ENCODE results near the gene CTNNA2.

CTNNA2 gene

DNA sequence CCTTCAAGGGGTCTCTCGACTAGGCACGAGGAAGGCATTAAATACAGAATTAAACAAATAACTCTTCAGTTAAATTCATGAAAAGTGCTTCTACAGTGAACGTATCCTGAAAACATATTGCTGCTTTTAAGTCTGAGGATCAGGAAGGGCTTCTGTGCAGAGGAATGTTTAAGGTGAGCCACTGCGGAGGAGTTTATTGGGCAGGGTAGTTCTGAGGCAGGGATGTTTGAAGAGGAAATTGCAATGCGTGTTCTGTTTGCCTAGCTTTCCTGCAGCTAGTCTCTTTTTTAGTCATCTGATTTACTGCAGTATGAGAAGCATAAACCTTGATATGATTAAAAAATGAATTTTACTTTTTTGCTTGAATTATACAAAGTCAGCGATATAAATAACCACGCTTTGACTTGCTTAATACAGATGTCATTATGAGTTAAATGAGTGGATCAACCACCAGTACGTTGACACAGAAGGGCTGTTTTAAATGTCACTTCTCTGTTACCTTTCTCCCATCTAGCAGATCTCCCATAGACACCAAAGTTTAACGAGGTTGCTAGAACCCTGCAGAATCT, 98.7 kb downstream of the CTNNA2 start:
- no peak for DNase-seq (ENCODE audit: low read depth in 2 of 2, low spot score in 1 of 2)

DNA sequence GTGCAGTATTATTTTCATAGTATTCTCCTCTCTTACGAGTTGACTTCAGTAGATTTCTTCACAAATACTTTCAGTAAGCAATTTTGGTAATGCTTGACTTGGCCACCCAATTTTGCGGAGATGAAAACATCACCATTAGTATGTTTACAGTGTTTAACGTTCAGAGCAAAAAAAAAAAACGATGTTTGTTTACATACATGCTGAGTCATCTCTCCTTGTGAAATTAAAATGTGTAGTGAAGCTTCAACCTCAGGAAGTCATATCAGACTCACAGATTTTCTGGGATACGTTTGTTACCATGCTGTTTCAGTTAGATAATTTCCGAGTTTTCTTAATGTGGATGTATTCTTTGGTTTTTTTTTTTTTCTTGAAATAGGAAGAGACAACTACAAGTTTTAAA, 100.1 kb downstream of the CTNNA2 start:
- DNase-seq (ENCODE audit: low read depth in 2 of 2, low spot score in 1 of 2): no peak

DNA sequence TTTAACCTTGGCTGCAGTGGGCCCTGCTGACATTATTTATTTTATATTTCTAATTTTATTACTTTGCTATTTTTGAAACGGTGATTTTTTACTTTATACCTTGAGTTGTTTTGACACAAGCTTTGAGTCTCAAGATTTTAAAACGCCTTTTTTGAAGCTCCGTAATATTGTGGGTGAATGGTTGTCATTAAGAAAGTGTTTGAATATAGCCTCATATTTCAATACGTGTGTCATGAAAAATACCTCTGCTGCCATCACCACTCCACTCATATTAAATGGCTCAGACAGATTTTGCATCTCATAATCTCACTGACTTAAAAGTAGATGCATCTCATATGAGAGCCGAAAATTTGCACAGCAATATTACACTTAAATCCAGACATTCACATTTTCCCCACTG, 106.6 kb downstream of the CTNNA2 start:
- DNase-seq (ENCODE audit: low read depth in 2 of 2, low spot score in 1 of 2): no peak

DNA sequence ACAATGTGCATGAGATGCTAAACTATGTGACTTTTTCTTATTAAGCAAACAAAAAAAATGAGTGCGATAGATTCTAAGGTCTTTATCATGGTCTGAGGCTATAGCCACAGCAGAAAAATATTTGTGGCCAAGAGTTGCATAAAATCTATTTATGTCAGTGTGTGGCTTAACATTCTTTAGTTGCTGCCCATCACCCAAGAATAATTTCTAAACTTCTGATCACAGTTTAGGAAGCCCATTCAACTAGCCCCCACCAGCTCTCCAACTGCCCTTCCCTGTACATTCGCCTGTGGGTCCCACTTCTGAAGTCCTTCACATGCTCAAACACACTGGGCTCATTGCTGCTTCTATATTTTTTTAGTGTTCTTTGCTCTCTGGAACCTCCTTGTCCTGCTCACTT, 107.1 kb downstream of the CTNNA2 start:
- no peak for DNase-seq (ENCODE audit: low read depth in 2 of 2, low spot score in 1 of 2)

DNA sequence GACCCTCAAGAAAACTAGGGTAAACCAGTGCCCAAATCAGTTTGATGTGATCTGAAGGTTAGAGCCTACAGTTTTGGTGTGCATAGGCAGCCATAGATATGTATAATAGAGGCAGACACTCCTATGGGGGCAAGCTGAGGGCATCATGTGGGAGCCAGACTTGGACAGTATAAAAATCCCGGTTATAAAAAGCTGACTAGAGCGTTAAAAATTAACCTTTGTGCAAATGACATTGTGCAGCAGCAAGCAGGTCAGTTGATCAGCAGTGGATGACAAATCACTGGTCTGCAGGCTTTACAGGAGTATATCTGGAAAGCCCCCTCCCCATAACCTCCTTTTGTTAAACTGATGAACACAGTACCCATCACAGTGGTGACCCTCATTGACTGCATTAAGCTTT, 107.8 kb downstream of the CTNNA2 start:
- DNase-seq (ENCODE audit: low read depth in 2 of 2, low spot score in 1 of 2): no peak

DNA sequence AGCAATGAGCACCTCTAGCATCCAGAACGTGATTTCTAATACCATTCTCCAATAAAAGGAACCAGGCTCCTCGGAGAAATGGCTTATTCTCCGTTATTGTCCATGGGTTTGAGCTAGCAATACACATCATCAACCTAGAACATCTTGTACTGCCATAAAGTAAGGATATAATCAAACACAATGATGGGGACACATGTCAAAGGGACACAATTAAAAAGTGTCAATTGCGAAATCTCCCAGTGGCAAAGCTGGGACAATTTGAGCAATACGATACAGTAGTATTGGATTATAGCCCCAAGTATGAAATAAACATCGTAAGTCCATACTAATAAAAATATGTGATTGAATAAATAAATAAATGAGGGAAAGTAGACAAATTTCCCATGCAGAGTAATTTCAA, 108.4 kb downstream of the CTNNA2 start:
- no peak for DNase-seq (ENCODE audit: low read depth in 2 of 2, low spot score in 1 of 2)

DNA sequence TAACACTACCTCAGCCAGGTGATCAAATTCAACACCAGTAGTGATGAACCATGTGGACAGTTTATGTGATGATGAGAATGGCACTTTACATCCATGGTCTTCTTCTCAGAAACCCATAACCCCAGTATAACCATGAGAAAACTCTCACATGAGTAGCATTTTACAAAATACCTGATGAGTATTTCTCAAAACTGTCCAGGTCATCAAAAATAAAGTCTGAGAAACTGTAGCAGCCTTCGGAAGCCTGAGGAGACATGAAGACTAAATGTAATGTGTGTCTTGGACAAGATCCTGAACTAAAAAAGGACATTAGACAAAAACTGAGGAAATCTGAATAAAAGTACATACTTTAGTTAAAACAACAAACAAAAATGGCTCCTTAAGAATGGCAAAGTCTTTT, 108.9 kb downstream of the CTNNA2 start:
- no peak for DNase-seq (ENCODE audit: low read depth in 2 of 2, low spot score in 1 of 2)

DNA sequence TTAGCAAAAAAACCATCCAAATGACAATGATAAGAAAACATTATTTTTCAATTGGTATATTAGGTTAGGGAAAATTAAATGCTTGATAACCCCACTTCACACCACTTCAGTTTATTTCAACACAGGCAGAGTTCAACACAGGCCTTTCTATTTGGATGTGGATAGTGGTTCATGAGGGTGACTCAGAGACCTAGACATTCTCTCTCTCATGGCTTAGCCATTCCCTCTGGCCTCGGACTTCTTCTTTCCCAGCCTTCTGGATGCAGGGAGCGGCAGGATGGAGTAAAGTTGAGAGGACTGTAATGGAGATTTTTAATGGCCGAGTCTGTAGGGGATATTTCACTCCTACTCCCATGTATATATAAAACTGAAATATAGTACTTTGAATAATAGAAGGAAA, 109.7 kb downstream of the CTNNA2 start:
- DNase-seq (ENCODE audit: low read depth in 2 of 2, low spot score in 1 of 2): no peak

DNA sequence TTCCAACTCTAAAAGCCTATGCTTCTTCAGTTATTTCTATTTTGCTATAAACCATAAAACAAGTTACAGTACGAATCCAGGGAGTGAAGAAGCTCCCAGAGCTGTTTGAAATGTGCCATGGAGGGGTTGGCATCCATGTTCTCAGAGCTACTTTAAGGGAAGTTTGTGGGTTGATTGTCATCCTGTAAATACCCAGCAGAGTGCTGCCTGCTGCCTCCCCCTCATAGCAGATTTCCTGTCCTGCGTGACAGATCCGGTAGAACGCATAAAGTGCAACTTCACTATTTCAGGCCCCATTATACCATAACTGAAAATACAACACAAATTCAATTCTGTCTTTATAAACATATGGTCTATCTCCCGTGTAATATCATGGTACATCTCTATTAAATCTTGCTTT, 114.4 kb downstream of the CTNNA2 start:
- no peak for DNase-seq (ENCODE audit: low read depth in 2 of 2, low spot score in 1 of 2)

DNA sequence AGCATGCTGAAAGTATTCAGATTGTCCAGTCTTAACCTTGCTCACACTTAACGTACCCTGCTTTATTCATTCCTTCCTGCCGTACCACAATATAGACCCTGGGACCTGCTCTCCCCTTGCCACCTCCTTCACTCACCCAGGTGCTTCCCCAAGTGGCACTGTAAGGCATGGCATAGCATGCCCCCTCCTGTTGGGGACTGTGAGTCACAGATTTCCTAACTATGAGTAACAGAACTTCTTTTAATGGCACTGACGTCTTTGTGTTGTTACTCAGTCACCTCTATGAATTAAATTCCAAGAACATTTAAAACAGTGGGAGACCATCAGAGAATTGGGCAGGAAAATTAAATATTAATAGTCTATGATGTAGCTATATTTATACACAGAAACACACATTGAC, 117.2 kb downstream of the CTNNA2 start:
- DNase-seq (ENCODE audit: low read depth in 2 of 2, low spot score in 1 of 2): no peak

DNA sequence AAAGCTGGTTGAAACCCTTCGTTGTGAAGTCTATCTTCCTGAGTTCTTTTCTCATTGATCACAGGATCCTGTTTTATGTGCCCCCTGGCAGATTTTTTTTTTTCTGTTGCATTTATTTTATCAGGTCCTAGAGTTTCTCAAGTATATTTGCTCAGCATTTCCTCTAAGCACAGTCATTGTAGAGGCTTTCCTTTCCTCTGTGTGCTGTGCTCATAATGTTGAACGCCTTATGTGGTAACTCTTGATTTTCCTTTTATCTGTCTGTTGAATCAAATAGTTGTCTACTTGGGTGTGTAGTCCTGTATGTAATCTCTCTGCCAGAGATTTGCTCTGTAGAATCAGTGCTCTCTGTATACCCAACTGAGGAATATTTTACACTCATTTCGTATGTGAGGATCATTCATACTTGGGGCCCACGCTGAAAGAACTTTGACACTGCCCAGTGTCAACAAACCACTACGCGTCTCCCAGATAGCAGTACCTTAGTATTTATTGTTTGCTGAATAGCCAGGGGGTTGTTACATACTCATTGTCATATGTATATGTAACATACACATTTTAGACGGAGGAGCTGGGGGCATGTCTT, 118.2 kb downstream of the CTNNA2 start:
- DNase-seq (ENCODE audit: low read depth in 2 of 2, low spot score in 1 of 2): no peak

DNA sequence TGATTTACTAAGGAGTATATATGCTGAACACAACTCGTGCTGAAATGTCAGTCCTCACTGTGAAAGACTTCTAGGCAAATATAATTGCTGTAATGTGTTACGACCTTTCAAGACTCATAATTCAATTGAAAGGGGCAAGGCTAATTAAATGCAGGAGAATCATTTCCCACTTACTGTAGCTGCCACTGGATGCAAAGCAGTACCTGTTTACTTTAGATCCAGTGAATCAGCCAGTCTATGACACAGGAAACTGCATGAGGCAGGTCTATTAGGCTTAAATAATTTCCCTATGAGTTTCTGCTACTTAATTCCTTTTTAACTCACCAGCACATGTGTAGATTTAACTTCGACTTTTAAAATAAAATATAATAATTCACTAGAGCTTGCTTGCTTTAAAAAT, 125.6 kb downstream of the CTNNA2 start:
- DNase-seq (ENCODE audit: low read depth in 2 of 2, low spot score in 1 of 2): no peak

DNA sequence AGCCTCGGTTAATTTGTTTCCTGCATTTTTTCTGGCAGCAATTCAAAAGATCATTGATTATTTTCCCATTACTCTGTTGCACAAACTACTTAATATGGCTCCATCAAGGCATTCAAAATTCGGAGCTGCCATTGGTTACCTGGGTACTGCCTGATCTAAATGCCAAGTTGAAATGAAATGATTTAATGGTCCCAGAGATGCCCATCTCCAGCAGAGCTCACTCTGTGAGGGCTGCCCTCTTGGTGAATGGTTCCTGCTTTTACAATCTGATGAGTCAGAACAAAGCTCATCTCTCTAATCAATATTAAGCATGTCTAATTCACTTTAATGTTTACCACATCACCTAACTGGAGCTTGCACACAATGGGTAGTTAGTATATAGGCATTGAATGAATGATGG, 126.1 kb downstream of the CTNNA2 start:
- no peak for DNase-seq (ENCODE audit: low read depth in 2 of 2, low spot score in 1 of 2)

DNA sequence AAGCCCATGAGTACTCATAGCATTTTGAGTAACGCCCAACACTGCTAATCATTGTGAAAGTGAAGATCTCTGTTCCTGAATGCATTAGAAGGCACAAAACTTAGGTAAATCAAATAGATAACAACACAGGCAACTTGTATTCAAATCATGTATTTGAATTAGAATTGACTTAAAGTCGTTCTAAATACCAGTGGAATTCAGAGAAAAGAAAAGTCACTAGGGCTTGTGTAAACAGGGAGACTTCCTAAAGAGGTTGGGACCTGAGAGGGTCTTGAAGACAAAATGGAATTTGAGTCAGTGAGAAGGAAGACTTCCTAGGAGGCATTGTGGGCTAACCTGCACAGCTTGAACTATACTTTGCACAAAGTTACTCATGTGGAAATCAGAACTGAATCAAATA, 127.2 kb downstream of the CTNNA2 start:
- DNase-seq (ENCODE audit: low read depth in 2 of 2, low spot score in 1 of 2): no peak

DNA sequence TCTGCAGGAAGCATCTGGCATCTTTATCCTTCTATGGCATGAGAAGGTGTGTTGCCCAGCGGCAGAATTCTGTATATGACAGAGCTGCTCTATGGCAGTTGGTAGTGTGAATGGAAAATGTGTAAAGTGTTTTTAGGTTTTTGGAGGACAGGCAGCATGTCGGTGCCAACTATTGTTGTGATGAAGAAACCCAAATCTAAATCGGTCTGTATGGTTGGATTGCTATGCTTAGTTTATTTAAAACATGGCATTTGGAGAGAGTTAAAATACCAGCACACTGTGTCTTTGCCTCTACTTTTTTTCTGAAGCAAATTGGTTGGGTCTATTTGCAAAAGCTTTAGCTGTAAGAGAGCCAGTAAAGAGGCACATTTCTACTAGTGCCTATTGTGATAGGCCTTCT, 136.7 kb downstream of the CTNNA2 start:
- DNase-seq (ENCODE audit: low read depth in 2 of 2, low spot score in 1 of 2): no peak

DNA sequence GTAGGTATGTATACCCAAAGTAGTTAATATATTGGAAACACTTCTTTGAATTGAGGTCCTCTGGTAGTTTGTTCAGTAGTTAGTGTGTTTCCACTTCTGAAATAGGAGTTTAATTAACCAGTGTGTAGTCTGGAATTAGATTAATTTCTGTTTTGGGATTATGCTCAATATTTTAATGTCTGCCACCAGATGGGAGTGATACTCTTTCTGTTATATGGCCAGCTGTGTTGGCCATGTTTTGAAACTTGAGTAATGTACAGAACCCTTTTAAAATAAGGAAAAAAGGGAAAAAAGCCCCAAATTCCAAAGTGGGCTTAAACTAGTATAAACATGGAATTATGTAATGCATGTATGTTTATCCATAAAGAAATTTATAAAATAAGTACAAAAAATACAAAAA, 147.7 kb downstream of the CTNNA2 start:
- DNase-seq (ENCODE audit: low read depth in 2 of 2, low spot score in 1 of 2): no peak

DNA sequence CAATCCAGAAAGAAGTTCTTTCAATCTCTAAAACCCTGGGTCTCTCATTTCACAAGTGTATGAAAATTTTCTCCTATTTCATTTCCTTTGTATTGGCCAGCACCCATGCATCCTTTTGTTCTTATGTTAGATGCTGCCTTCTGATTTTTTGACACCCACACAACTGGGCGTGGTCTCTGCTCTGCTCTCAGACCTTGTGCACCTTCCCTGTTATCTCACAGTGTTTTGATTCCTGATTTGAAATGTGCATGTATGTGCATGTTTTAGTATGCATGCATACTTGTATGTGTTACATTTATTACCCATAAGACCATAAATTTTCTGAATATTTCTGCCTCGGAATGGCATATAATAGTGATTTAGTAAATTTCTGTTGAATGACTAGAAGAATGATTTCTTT, 152.2 kb downstream of the CTNNA2 start:
- DNase-seq (ENCODE audit: low read depth in 2 of 2, low spot score in 1 of 2): no peak

DNA sequence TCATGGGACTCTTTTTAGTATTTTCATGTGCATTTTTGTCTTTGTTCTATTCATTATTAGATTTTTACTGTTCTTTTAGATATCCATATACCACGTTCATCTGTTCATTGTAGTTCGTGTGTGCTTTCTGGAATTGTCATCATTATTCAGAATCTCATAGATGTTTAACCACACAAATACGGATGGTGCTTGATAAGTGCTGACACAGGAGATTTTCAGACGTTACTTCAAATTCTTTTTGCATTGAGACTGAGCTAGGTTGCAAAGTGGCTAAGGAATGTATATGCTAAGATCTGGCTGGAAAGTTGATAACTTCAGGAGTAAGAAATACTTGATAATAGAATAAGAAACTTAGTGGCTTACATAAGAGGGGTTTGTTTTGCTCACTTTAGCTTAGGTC, 153.6 kb downstream of the CTNNA2 start:
- no peak for DNase-seq (ENCODE audit: low read depth in 2 of 2, low spot score in 1 of 2)

DNA sequence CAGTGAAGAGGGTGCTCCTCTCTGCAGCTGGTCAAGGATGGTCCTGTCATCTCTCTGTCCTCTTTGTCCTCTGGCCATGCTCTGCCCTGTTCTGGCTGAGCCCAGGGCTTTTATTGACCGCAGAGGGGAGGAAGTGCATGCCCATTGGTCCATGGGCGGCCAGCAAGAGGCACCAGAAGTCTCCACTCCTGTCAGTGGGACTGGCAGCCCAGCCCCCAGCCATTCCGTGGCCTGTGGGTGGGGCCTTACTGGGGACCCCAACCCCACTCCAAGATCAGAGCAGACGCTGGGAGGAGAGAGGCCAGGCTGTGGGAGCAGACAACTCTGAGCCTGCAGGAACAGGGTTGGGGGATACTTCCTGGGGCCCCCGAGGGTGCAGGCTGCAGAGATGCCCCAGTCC, 156.9 kb downstream of the CTNNA2 start:
- no peak for DNase-seq (ENCODE audit: low read depth in 2 of 2, low spot score in 1 of 2)

DNA sequence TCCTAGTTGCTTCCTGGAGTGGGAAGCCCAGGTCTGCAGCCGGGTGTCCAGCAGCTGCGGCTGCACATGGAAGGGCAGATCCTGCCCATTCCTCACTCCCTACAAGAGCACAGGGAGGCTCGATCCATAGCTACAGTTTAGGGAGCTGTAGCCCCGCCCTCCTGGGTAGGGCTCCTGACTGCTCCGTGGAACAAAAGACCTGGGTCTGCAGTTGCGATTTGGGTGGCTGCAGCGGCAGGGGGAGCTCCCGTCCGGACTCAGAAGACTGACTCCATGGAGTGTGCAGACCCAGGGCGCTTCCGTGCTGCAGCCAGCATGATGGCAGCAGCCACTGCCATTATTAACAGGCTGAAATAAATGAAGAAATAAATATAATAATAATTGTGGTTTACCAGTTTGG, 157.3 kb downstream of the CTNNA2 start:
- no peak for DNase-seq (ENCODE audit: low read depth in 2 of 2, low spot score in 1 of 2)

DNA sequence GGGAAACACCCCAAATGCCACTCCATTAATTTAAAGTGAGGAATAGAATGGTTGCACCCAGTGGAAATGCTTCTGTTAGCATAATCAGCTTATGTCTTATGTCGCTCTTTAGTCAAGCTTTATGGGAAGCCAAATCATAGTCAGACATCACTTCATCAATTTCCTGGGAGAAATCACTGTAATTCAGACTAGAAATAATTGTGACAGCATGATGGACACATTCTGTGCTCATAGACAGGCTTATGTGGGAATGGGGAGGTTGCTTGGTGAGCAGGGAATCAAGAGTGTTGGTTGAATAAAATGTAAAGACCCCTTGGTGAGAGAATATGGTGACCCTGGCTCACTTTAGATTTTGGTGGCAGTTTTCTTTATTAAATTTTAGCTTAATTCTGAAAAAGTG, 174.0 kb downstream of the CTNNA2 start:
- no peak for DNase-seq (ENCODE audit: low read depth in 2 of 2, low spot score in 1 of 2)

DNA sequence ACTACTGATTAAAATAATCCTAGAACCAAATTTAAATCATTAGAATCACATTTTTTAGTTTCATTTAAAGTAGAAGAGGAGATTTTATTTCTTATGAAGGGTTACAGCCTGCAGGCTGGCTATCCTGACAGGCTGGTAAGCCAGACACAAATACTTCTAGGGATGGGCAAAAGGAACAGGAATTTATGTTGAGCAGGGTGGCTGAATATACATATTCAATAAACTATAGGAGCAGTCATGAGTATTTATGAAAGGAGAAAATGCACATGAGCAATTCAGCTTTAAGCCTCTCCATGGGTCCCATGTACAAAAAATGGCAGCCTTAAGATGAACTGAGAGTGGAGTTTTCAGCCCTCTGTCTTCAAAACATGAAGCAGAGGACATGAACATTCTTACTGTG, 182.4 kb downstream of the CTNNA2 start:
- no peak for DNase-seq (ENCODE audit: low read depth in 2 of 2, low spot score in 1 of 2)

DNA sequence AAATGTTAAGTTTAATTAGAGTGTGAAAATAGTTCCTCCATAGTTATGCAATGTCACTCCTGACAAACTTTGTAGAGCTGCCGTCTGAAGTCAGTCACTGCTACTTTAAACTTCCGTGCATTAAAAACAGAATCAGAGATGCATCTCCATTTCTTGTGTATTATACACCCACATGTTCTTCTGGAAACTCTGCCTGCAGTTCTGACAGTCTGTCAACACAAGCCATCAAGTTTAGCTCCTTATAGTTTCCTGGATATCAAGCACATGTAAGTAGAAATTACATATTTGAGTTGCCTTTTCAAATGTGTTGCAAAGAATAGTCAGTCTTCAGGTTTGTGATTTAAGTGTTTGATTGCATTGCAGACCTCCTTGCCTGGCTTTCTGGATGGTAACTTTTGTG, 184.3 kb downstream of the CTNNA2 start:
- DNase-seq (ENCODE audit: low read depth in 2 of 2, low spot score in 1 of 2): no peak

DNA sequence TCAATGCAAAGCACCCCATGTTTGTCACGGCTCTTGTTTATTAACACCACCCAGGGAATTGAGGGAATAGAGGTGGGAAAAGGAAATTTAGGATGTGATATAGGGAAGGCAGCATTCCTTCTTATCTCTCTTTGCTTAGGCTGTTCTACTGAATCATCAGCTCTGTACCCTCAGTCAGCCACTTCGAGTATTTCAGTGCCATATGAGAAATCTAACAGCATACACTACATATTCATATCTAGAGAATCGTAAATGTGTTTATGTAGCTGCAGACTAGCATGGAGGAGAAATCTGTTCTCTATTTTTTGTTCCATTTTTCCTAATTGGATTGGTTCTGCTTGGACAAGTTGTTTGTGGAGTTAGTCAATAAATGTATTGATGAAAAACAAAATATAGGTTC, 187.8 kb downstream of the CTNNA2 start:
- DNase-seq (ENCODE audit: low read depth in 2 of 2, low spot score in 1 of 2): no peak
